ENCODE data around the gene IVD. TPM values are rescaled to one million over a fixed set of nuclear protein-coding genes. Genes with fewer than 3 reads are reported as not detected.

The IVD gene
- total and polyA plus RNA-seq, 2 of the 4 experiments (the other 2 are of a cell fraction): 31.7 to 41.1 TPM

DNA sequence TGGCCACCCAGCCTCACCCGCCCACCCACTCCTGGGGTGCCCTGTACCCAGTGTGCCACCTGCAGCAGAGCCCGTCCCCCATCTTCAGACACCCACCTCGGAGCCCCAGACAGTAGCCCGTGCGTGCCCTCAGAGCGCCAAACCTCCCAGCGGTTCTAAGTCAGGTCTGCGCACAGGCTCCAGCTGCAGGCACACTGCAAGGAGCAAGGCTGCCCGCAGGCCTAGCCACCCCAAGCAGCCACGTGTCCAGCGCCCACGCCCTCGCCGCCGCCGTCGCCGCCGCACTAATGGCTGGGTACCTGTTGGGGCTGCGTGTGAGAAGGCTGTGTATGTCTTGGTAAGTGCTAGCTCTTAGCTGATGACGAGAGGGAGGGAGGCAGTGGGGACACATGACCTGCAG is 56.4 kb downstream of the IVD start:
- no peak overlapping the region for H3K27ac ChIP-seq (ENCODE audit: insufficient read depth, low read length)
- no peak overlapping the region for H3K56ac ChIP-seq (ENCODE audit: extremely low read depth, insufficient read depth, low read length)
- H2AFZ ChIP-seq (replicated peaks; ENCODE audit: low read length, poor library complexity): no peak overlapping the region
- H2BK5ac ChIP-seq (ENCODE audit: low read depth, low read length, poor library complexity, severe bottlenecking): no peak overlapping the region
- H2AK5ac ChIP-seq (ENCODE audit: low read depth, low read length): no peak overlapping the region
- peaks cover 48% of the 10 kb centered on the region for H3K36me3 ChIP-seq (ENCODE audit: control insufficient read depth, insufficient read depth, low read length)
- H4K5ac ChIP-seq (ENCODE audit: low read depth, low read length): no peak overlapping the region
- no peak overlapping the region for H4K91ac ChIP-seq (ENCODE audit: insufficient read depth, low read depth, low read length)
- H2BK15ac ChIP-seq (ENCODE audit: low read depth, low read length): no peak overlapping the region
- peaks cover 10 to 43% of the 10 kb centered on the region in 2 experiments for H3K79me1 ChIP-seq (ENCODE audit: low read depth in 1 of 2, low read length in 2 of 2)
- no peak overlapping the region for H3K23ac ChIP-seq (ENCODE audit: low read depth, low read length)
- intact Hi-C loops (cut with micrococcal nuclease) (no loop called here), dilution Hi-C loops (cut with HindIII; ENCODE audit: low sequenced_read_pairs, unreplicated experiment) (no loop called here), in situ Hi-C loops (cut with MboI; ENCODE audit: low sequenced_read_pairs) (no loop called here)
- 94% methylated on average over 8 of the region's 21 CpGs; no CpG with 5 or more reads in 1 of the 2 experiments for WGBS, 2 experiments (ENCODE audit: extremely low coverage in 2 of 2, insufficient read length in 1 of 2)
- no peak overlapping the region for H3K9ac ChIP-seq (ENCODE audit: low read depth, low read length)
- H3K18ac ChIP-seq (ENCODE audit: low read depth, low read length): no peak overlapping the region
- ATAC-seq (ENCODE audit: low read depth) (no peak), DNase-seq (no peak)
- H3K4ac ChIP-seq (ENCODE audit: low read depth, low read length): no peak overlapping the region
- ChIA-PET CTCF (interaction anchor here (0.6 kb wide), 1 partner anchor 31 kb away, joined by 3 read pairs; no protein-coding TSS in a partner anchor), POLR2A (ENCODE audit: unreplicated experiment) (no interaction called here)
- H2AK9ac ChIP-seq (replicated peaks; ENCODE audit: low read depth, low read length, poor library complexity): no peak overlapping the region
- peaks cover 31% of the 10 kb centered on the region for H4K20me1 ChIP-seq (ENCODE audit: insufficient read depth, low read length)
- no peak overlapping the region for H3K4me2 ChIP-seq (ENCODE audit: low read depth, low read length)
- no peak overlapping the region for H2BK20ac ChIP-seq (ENCODE audit: low read depth, low read length)
- no peaks in the 10 kb centered on the region for H3K27me3 ChIP-seq (ENCODE audit: control insufficient read depth, insufficient read depth, low read length)
- H3K9me3 ChIP-seq (ENCODE audit: control insufficient read depth, insufficient read depth, low read length): no peaks in the 10 kb centered on the region
- no TSS peak for BruUV-seq (replicated peaks)
- TF ChIP-seq, protein P1, sequence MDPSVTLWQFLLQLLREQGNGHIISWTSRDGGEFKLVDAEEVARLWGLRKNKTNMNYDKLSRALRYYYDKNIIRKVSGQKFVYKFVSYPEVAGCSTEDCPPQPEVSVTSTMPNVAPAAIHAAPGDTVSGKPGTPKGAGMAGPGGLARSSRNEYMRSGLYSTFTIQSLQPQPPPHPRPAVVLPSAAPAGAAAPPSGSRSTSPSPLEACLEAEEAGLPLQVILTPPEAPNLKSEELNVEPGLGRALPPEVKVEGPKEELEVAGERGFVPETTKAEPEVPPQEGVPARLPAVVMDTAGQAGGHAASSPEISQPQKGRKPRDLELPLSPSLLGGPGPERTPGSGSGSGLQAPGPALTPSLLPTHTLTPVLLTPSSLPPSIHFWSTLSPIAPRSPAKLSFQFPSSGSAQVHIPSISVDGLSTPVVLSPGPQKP (IDR thresholded peaks at IDR 0.05; ENCODE audit: borderline replicate concordance, low read depth, low read length): no peak
- TF ChIP-seq, protein P2, sequence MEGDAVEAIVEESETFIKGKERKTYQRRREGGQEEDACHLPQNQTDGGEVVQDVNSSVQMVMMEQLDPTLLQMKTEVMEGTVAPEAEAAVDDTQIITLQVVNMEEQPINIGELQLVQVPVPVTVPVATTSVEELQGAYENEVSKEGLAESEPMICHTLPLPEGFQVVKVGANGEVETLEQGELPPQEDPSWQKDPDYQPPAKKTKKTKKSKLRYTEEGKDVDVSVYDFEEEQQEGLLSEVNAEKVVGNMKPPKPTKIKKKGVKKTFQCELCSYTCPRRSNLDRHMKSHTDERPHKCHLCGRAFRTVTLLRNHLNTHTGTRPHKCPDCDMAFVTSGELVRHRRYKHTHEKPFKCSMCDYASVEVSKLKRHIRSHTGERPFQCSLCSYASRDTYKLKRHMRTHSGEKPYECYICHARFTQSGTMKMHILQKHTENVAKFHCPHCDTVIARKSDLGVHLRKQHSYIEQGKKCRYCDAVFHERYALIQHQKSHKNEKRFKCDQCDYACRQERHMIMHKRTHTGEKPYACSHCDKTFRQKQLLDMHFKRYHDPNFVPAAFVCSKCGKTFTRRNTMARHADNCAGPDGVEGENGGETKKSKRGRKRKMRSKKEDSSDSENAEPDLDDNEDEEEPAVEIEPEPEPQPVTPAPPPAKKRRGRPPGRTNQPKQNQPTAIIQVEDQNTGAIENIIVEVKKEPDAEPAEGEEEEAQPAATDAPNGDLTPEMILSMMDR (conservative IDR thresholded peaks at IDR 0.05; ENCODE audit: low read depth, low read length): no peak
- TF ChIP-seq MAZ (IDR thresholded peaks at IDR 0.05; ENCODE audit: borderline replicate concordance, low read depth, low read length) (no peak), CEBPB (IDR thresholded peaks at IDR 0.05; ENCODE audit: low read depth, low read length) (no peak)
- no peak overlapping the region for H3K4me3 ChIP-seq (ENCODE audit: insufficient read depth, low read depth, low read length)
- no peaks in the 10 kb centered on the region; the same call in 1 of the 2 replicates for H3K9me1 ChIP-seq (ENCODE audit: insufficient read depth, low read length)
- no peak overlapping the region for H2BK120ac ChIP-seq (ENCODE audit: low read depth, low read length)
- H3K14ac ChIP-seq (replicated peaks; ENCODE audit: low read depth, low read length): no peak overlapping the region
- no peaks in the 10 kb centered on the region for H3K4me1 ChIP-seq (ENCODE audit: control insufficient read depth, insufficient read depth, low read length)
- H4K8ac ChIP-seq (ENCODE audit: low read depth in 2 of 2, low read length in 2 of 2): no peak overlapping the region

Measured in IMR-90 (cell line).